Measurements from ENCODE around the gene HMMR.
"Not testable (repeated sequence)": the region's sequence is repeated elsewhere in the genome, so short reads cannot be mapped to it uniquely, and the experiment has no call there.

Gene HMMR, protein sequence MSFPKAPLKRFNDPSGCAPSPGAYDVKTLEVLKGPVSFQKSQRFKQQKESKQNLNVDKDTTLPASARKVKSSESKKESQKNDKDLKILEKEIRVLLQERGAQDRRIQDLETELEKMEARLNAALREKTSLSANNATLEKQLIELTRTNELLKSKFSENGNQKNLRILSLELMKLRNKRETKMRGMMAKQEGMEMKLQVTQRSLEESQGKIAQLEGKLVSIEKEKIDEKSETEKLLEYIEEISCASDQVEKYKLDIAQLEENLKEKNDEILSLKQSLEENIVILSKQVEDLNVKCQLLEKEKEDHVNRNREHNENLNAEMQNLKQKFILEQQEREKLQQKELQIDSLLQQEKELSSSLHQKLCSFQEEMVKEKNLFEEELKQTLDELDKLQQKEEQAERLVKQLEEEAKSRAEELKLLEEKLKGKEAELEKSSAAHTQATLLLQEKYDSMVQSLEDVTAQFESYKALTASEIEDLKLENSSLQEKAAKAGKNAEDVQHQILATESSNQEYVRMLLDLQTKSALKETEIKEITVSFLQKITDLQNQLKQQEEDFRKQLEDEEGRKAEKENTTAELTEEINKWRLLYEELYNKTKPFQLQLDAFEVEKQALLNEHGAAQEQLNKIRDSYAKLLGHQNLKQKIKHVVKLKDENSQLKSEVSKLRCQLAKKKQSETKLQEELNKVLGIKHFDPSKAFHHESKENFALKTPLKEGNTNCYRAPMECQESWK

DNA sequence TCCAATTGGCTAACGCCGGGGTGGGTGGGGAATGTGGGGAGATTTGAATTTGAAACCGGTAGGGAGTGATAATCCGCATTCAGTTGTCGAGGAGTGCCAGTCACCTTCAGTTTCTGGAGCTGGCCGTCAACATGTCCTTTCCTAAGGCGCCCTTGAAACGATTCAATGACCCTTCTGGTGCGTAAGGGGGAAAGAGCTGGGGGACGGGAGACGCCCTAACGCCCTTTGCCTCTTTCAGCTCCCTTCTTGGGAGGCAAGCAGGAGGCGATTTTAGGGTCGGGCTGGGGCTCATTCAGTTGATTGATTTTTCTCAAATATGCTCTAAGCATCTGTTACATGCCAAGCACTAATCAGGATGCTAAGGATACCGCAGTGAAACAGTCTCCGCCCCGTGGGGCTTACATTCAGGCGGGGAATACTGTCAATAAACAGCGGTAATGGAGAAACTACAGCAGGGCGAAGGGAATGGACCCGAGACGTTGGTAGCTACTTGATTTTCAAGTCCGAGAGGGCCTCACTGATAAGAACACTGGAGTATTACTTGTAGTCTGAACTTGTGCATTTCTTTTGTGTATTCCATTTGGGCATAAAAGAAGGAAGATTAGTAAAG, at the start of gene HMMR:
HMMR (plus strand) TSS at position 71 of the 610 bp plus-strand sequence; CDS start at position 132, 61 bp downstream.
- H3K27ac ChIP-seq, result peak within 1 kb of the TSS; percentile 94
- TF ChIP-seq, protein P1, sequence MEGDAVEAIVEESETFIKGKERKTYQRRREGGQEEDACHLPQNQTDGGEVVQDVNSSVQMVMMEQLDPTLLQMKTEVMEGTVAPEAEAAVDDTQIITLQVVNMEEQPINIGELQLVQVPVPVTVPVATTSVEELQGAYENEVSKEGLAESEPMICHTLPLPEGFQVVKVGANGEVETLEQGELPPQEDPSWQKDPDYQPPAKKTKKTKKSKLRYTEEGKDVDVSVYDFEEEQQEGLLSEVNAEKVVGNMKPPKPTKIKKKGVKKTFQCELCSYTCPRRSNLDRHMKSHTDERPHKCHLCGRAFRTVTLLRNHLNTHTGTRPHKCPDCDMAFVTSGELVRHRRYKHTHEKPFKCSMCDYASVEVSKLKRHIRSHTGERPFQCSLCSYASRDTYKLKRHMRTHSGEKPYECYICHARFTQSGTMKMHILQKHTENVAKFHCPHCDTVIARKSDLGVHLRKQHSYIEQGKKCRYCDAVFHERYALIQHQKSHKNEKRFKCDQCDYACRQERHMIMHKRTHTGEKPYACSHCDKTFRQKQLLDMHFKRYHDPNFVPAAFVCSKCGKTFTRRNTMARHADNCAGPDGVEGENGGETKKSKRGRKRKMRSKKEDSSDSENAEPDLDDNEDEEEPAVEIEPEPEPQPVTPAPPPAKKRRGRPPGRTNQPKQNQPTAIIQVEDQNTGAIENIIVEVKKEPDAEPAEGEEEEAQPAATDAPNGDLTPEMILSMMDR (conservative IDR thresholded peaks at IDR 0.05), result no peak

DNA sequence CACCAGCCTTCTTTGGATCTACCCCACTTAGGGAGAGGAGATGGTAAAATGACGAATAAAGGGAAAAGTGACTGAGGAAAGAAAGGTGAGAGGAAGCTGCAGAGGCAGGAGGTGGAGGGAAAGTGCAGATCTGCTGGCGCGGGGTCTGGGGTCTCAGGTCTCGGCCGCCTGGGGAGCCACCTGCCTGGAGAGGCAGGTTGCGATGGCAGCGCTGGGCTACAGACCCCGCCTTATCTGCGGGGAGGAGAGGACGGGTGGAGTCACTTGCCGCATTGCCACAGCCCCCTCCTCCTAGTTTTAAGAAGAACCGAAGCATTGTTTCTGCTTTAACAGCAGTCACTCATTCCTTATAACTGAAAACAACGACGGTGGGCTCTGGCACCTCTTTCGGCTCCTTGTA, 44.8 kb upstream of the HMMR start:
- H3K27ac ChIP-seq, result not testable (repeated sequence)

DNA sequence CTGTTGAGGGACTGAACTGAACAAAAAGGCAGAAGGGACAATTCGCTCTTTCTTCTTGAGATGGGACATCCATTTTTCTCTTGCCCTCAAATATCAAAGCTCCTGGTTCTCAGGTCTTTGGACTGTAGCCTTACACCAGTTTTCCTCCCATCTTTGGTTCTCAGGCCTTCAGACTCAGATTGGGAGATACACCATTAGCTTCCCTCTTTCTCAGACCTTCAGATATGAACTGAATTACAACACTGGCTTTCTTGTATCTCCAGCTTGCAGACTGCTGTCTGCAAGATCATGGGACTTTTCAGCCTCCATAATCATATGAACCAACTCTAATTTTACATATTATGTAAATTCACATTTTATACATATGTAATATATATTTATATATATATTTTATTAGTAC, 35.6 kb upstream of the HMMR start:
- H3K27ac ChIP-seq, result no peak overlapping the region
- TF ChIP-seq, protein P1 (conservative IDR thresholded peaks at IDR 0.05), result no peak

DNA sequence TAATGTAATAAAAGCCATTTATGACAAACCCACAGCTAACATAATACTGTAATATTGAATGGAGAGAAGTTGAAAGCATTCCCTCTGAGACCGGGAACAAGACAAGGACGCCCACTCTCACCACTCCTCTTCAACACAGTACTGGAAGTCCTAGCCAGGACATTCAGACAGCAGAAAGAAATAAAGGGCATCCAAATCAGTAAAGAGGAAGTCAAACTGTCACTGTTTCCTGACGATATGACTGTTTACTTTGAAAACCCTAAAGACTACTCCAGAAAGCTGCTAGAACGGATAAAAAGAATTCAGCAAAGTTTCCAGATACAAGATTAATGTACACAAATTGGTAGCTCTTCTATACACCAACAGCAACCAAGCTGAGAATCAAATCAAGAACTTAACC, 34.3 kb upstream of the HMMR start:
- H3K27ac ChIP-seq, result not testable (repeated sequence)

DNA sequence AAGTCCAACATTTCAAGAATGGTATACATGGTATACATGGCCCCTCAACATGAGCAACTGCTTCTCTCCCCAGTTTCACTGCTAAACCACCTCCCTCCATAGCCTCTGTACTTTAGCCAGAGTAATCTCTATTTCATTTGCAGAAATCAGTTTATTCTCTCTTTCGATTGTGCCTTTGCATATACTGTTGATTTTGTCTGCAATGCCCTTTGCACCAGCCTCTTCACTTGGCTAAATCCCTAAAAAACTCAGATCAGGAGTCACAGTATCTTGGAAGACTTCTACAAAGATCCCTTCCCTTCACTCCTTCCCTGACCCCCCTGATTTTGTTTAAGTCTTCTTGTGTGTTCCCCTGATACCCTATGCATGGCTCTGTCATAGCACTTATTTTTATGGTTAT, 27.9 kb upstream of the HMMR start:
- TF ChIP-seq, protein P1 (conservative IDR thresholded peaks at IDR 0.05), result no peak

DNA sequence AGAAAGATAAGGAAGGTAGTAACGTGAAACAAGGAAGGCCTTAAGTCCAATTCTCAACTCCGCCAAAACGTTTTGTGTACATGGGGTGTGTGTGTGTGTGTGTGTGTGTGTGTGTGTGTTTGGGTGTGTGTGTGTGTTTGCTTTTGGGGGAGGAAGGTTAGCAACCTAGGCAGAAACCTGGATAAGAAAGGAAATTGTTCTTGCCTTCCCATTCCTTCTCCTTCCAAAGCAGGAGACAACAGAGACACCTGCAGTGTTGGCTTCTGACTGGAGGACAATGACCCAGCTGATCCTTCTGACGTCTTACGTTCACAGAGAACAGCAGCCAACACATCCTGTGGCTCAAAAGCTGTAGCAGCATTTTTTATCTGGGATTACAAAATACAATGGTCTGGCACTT, 27.2 kb upstream of the HMMR start:
- no peak overlapping the region for H3K27ac ChIP-seq
- TF ChIP-seq, protein P1 (conservative IDR thresholded peaks at IDR 0.05), result no peak

More for the DNA sequence above, 27.9 kb upstream of the HMMR start:
- no peak overlapping the region for H3K27ac ChIP-seq

DNA sequence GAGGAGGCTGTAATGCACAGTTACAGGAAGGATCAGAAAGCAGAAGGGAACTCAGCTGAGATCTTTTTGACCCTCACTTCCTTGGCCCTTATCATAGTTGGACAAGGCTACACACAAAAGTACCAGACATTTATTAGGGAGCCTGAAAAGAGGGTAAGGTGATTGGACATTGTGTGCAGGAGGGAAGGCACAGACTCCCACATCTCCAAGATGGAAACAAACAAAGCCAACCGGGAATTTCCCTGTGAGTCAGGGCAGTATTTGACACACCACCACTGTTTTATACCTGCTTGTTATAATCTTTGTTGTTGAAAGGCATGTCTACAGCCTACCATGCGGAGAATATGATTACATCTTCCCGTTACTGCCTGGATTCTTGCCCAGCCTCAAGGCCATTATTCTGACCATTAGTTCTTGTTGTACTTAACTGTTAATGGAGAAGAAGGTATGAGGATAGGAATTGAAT, 26.0 kb upstream of the HMMR start:
- TF ChIP-seq, protein P1 (conservative IDR thresholded peaks at IDR 0.05), result no peak
- no peak overlapping the region for H3K27ac ChIP-seq

DNA sequence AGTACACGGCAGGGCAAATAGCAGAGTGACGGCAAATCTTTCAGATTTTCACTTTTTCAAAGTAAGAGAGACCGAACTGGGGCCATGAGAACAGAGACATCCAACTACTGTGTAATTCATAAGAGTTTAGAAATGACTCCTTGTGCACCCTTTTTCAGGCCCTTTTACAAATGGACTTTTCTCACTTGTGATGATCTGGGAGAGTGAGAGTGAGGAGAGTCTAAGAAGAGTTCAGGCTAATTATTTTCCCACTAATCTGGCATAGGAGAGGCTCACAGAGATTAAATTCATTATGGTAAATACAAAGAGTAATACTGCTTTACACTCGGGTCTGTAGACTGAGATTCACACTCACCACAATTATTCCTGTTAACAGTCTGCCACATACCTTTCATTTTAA, 23.9 kb upstream of the HMMR start:
- TF ChIP-seq, protein P1 (conservative IDR thresholded peaks at IDR 0.05), result no peak
- peak overlapping the region; percentile 87 for H3K27ac ChIP-seq

All from VCaP (cell line).